GM10266 (cell line): ENCODE results near the gene ACSF3.

Experiments used
- DNase-seq: peaks from one replicate; pipeline ENCODE4 v3.0.0; 2012; ENCODE audit errors: extremely low spot score
- CTCF ChIP-seq: IDR thresholded peaks from 2 replicates; pipeline ENCODE4 v1.5.1; 2012; ENCODE audit warnings: mild to moderate bottlenecking, low read depth; ENCODE audit not compliant: control insufficient read depth, insufficient read depth; ENCODE audit errors: missing control alignments

ACSF3 gene

GRCh38 chr16:89048090-89048725 is 45.4 kb upstream of the ACSF3 start:
- no peak for DNase-seq
- TF ChIP-seq CTCF: no peak

GRCh38 chr16:89048871-89049422 is 44.7 kb upstream of the ACSF3 start:
- DNase-seq: no peak
- TF ChIP-seq CTCF: no peak

- no peak for TF ChIP-seq CTCF
- DNase-seq: no peak
These were observed 44.1 kb upstream of the ACSF3 start for GRCh38 chr16:89049484-89050118.

- DNase-seq: no peak
- no peak for TF ChIP-seq CTCF
These were observed 43.4 kb upstream of the ACSF3 start for GRCh38 chr16:89050119-89050867.

GRCh38 chr16:89050868-89051311 is 42.8 kb upstream of the ACSF3 start:
- DNase-seq: no peak
- no peak for TF ChIP-seq CTCF

GRCh38 chr16:89051521-89052166 is 42.0 kb upstream of the ACSF3 start:
- DNase-seq: no peak
- no peak for TF ChIP-seq CTCF
